Adrenal gland (tissue), 5 donors: ENCODE data around the gene YTHDF1.

Source experiments
- POLR2A ChIP-seq, 2 donors: fragments of 450-650 bp; IDR thresholded peaks; one replicate each; pipeline ENCODE4 v1.6.1; 2017; ENCODE audit warnings: antibody characterized with exemption in 2 of 2, mild to moderate bottlenecking in 2 of 2, moderate library complexity in 1 of 2
- TF ChIP-seq, protein P1 (sequence below), 6 experiments: fragments of 450-650 bp in 4 of 6; fragments of 200-600 bp in 2 of 6; sonication (generic) in 1 of 6; IDR thresholded peaks; 1 replicate in 5 of 6; 2 replicates in 1 of 6; pipeline versions ENCODE4 v1.5.1 to v1.8.0; 2016 to 2021; ENCODE audit warnings: antibody characterized with exemption in 6 of 6, mild to moderate bottlenecking in 2 of 6, moderate library complexity in 1 of 6
- donor health status: DM: no; HTN: no; CAD: no.

DNA sequence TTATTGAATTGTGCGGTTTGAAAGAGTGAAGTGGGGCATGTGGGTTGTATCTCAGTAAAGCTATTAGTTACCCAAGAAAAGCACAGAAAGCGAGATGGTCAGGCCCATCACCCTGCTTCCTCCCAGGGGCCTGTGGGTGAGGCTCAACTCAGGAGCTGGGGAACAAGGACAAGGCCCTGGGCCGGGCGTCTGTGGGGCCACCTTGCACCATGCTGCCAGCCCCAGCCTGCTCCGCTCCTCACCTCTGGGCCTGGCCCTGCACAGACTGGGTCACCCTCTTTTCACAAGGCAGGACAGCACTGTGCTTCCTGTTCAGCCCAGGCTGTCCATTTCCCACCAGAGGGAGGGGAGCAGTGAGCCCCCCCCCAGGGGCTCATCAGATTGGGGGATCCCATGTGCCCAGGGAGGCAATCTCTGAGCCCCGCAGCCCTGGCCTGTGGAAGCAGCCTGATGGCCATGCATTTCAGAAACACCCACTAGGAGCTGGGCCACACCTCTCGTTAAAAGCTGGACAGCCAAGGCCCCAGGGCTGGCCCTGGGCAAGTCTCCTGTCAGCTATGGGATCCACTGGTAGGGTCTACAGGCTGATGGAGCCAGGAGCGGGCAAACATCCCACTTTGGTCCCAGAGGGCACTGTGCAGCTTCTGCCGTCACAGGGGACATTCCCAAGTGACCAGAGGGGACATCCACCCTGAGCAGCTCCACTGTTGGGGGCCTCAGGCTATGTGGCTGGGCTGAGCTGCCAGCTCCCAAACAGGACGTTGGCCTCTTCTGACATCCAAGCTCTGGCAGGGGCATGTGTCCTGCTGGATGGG is 55.9 kb downstream of the YTHDF1 start:
- TF ChIP-seq, protein P1, sequence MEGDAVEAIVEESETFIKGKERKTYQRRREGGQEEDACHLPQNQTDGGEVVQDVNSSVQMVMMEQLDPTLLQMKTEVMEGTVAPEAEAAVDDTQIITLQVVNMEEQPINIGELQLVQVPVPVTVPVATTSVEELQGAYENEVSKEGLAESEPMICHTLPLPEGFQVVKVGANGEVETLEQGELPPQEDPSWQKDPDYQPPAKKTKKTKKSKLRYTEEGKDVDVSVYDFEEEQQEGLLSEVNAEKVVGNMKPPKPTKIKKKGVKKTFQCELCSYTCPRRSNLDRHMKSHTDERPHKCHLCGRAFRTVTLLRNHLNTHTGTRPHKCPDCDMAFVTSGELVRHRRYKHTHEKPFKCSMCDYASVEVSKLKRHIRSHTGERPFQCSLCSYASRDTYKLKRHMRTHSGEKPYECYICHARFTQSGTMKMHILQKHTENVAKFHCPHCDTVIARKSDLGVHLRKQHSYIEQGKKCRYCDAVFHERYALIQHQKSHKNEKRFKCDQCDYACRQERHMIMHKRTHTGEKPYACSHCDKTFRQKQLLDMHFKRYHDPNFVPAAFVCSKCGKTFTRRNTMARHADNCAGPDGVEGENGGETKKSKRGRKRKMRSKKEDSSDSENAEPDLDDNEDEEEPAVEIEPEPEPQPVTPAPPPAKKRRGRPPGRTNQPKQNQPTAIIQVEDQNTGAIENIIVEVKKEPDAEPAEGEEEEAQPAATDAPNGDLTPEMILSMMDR (IDR thresholded peaks at IDR 0.05) = no peak
- no peak for TF ChIP-seq POLR2A (IDR thresholded peaks at IDR 0.05)
